ENCODE measurements around the gene GNAO1. TPM values are rescaled to one million over a fixed set of nuclear protein-coding genes. Genes with fewer than 3 reads are reported as not detected.

Gene GNAO1
- total RNA-seq, 1 experiment from 2014 or later, result not detected

GRCh38 chr16:56303880-56304279 lies 112.6 kb downstream of the GNAO1 start:
- BruUV-seq (replicated peaks), result no TSS peak
- ChIA-PET CTCF (no interaction called here), POLR2A (ENCODE audit: low non-redundant PET) (no interaction called here)
- Histone ChIP-seq H3K36me3 (ENCODE audit: insufficient read depth, low read length, poor library complexity, severe bottlenecking) (no peaks in the 10 kb centered on the region), H3K4me3 (ENCODE audit: low read depth, low read length, poor library complexity, severe bottlenecking) (no peak overlapping the region), H3K27me3 (replicated peaks; ENCODE audit: insufficient read depth, low read depth, low read length, poor library complexity) (no peaks in the 10 kb centered on the region), H3K9me3 (ENCODE audit: low read depth, low read length, poor library complexity, severe bottlenecking) (no peaks in the 10 kb centered on the region), H3K4me1 (ENCODE audit: insufficient read depth, low read length, poor library complexity, severe bottlenecking) (no peaks in the 10 kb centered on the region), H3K27ac (ENCODE audit: low read depth, low read length, poor library complexity, severe bottlenecking) (no peak overlapping the region)
- TF ChIP-seq EZH2 (IDR thresholded peaks at IDR 0.05; ENCODE audit: borderline replicate concordance, low read depth, low read length, poor library complexity, severe bottlenecking) (no peak), CTCF (conservative IDR thresholded peaks at IDR 0.05; ENCODE audit: low read depth, low read length) (no peak)
- intact Hi-C loops (cut with micrococcal nuclease; ENCODE audit: unreplicated experiment), result no loop called here
- no peak for DNase-seq (ENCODE audit: low spot score)

GRCh38 chr16:56305956-56306565 lies 114.8 kb downstream of the GNAO1 start:
- Histone ChIP-seq H3K36me3 (ENCODE audit: insufficient read depth, low read length, poor library complexity, severe bottlenecking) (no peaks in the 10 kb centered on the region), H3K27ac (ENCODE audit: low read depth, low read length, poor library complexity, severe bottlenecking) (no peak overlapping the region), H3K27me3 (replicated peaks; ENCODE audit: insufficient read depth, low read depth, low read length, poor library complexity) (no peaks in the 10 kb centered on the region), H3K9me3 (ENCODE audit: low read depth, low read length, poor library complexity, severe bottlenecking) (no peaks in the 10 kb centered on the region), H3K4me1 (ENCODE audit: insufficient read depth, low read length, poor library complexity, severe bottlenecking) (no peaks in the 10 kb centered on the region), H3K4me3 (ENCODE audit: low read depth, low read length, poor library complexity, severe bottlenecking) (no peak overlapping the region)
- ChIA-PET CTCF (interaction anchor here (1.1 kb wide), 1 partner anchor 12 kb away, joined by 4 read pairs; no protein-coding TSS in a partner anchor), POLR2A (ENCODE audit: low non-redundant PET) (no interaction called here)
- BruUV-seq (replicated peaks), result no TSS peak
- DNase-seq (ENCODE audit: low spot score), result no peak
- intact Hi-C loops (cut with micrococcal nuclease; ENCODE audit: unreplicated experiment), result no loop called here
- TF ChIP-seq EZH2 (IDR thresholded peaks at IDR 0.05; ENCODE audit: borderline replicate concordance, low read depth, low read length, poor library complexity, severe bottlenecking) (no peak), CTCF (conservative IDR thresholded peaks at IDR 0.05; ENCODE audit: low read depth, low read length) (no peak)

GRCh38 chr16:56306690-56307533 lies 115.6 kb downstream of the GNAO1 start:
- no peaks in the 10 kb centered on the region for H3K27me3 ChIP-seq (replicated peaks; ENCODE audit: insufficient read depth, low read depth, low read length, poor library complexity)
- CTCF ChIA-PET, result interaction anchor here (1.1 kb wide), 1 partner anchor 11 kb away, joined by 4 read pairs; no protein-coding TSS in a partner anchor
- no peak for TF ChIP-seq EZH2 (IDR thresholded peaks at IDR 0.05; ENCODE audit: borderline replicate concordance, low read depth, low read length, poor library complexity, severe bottlenecking)
- no peak for TF ChIP-seq CTCF (conservative IDR thresholded peaks at IDR 0.05; ENCODE audit: low read depth, low read length)
- intact Hi-C loops (cut with micrococcal nuclease; ENCODE audit: unreplicated experiment), result no loop called here
- H3K36me3 ChIP-seq (ENCODE audit: insufficient read depth, low read length, poor library complexity, severe bottlenecking), result no peaks in the 10 kb centered on the region
- DNase-seq (ENCODE audit: low spot score), result no peak
- no peak overlapping the region for H3K4me3 ChIP-seq (ENCODE audit: low read depth, low read length, poor library complexity, severe bottlenecking)
- no peaks in the 10 kb centered on the region for H3K4me1 ChIP-seq (ENCODE audit: insufficient read depth, low read length, poor library complexity, severe bottlenecking)
- H3K27ac ChIP-seq (ENCODE audit: low read depth, low read length, poor library complexity, severe bottlenecking), result no peak overlapping the region
- H3K9me3 ChIP-seq (ENCODE audit: low read depth, low read length, poor library complexity, severe bottlenecking), result no peaks in the 10 kb centered on the region
- POLR2A ChIA-PET (ENCODE audit: low non-redundant PET), result no interaction called here
- BruUV-seq (replicated peaks), result no TSS peak
